ENCODE results near the gene TFB1M. TPM values are rescaled to one million over a fixed set of nuclear protein-coding genes. Genes with fewer than 3 reads are reported as not detected.
"Not testable (repeated sequence)": the region's sequence is repeated elsewhere in the genome, so short reads cannot be mapped to it uniquely, and the experiment has no call there.

TFB1M gene
- total and polyA plus RNA-seq, 2 experiments from 2014 or later, result 10.3 to 11.2 TPM

DNA sequence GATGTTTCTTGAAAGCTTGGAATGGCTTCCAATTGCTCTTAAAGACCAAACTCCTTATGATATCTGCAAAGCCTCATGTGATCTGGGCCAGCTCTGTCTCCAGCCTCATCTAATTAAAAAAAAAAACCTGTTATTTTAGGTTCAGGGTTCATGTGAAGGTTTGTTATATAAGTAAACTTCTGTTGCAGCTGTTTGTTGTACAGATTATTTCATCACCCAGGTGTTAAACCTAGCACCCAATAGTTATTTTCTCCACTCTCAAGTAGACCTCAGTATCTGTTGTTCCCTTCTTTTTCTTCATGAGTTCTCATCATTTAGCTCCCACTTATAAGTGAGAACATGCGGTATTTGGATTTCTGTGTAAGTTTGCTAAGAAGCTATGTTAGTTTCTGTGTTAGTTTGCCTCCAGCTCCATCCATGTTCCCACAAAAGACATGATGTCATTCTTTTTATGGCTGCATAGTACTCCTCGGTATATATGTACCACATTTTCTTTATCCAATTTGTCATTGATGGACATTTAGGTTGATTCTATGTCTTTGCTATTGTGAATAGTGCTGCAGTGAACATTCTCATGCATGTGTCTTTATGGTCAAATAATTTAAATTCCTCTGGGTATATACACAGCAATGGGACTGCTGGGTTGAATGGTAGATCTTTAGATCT, 30.2 kb upstream of the TFB1M start:
- Histone ChIP-seq H3K4me3 (no peak overlapping the region), H3K27ac (no peak overlapping the region), H3K4me2 (no peak overlapping the region), H2AFZ (no peak overlapping the region), H3K4me1 (ENCODE audit: insufficient read depth) (no peaks in the 10 kb centered on the region), H3K9me3 (ENCODE audit: low read depth) (no peaks in the 10 kb centered on the region), H3K9me2 (replicated peaks; ENCODE audit: insufficient read depth) (no peaks in the 10 kb centered on the region), H3K27me3 (no peaks in the 10 kb centered on the region), H3K79me2 (no peaks in the 10 kb centered on the region), H3K36me3 (replicated peaks; ENCODE audit: insufficient read depth, low read depth) (no peaks in the 10 kb centered on the region), H4K20me1 (ENCODE audit: insufficient read depth, poor library complexity, severe bottlenecking) (no peaks in the 10 kb centered on the region)
- 90% methylated on average over 2 of the region's 2 CpGs for WGBS (ENCODE audit: low lambda C conversion rate, missing lambda C conversion rate)
- TF ChIP-seq EZH2phosphoT487 (IDR thresholded peaks at IDR 0.05; ENCODE audit: low read depth, severe bottlenecking, unreplicated experiment) (no peak), EZH2 (IDR thresholded peaks at IDR 0.05; ENCODE audit: borderline replicate concordance) (no peak)
- TF ChIP-seq, protein P1, sequence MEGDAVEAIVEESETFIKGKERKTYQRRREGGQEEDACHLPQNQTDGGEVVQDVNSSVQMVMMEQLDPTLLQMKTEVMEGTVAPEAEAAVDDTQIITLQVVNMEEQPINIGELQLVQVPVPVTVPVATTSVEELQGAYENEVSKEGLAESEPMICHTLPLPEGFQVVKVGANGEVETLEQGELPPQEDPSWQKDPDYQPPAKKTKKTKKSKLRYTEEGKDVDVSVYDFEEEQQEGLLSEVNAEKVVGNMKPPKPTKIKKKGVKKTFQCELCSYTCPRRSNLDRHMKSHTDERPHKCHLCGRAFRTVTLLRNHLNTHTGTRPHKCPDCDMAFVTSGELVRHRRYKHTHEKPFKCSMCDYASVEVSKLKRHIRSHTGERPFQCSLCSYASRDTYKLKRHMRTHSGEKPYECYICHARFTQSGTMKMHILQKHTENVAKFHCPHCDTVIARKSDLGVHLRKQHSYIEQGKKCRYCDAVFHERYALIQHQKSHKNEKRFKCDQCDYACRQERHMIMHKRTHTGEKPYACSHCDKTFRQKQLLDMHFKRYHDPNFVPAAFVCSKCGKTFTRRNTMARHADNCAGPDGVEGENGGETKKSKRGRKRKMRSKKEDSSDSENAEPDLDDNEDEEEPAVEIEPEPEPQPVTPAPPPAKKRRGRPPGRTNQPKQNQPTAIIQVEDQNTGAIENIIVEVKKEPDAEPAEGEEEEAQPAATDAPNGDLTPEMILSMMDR (IDR thresholded peaks at IDR 0.05; ENCODE audit: poor library complexity), result no peak
- no peak for DNase-seq (ENCODE audit: low spot score)

DNA sequence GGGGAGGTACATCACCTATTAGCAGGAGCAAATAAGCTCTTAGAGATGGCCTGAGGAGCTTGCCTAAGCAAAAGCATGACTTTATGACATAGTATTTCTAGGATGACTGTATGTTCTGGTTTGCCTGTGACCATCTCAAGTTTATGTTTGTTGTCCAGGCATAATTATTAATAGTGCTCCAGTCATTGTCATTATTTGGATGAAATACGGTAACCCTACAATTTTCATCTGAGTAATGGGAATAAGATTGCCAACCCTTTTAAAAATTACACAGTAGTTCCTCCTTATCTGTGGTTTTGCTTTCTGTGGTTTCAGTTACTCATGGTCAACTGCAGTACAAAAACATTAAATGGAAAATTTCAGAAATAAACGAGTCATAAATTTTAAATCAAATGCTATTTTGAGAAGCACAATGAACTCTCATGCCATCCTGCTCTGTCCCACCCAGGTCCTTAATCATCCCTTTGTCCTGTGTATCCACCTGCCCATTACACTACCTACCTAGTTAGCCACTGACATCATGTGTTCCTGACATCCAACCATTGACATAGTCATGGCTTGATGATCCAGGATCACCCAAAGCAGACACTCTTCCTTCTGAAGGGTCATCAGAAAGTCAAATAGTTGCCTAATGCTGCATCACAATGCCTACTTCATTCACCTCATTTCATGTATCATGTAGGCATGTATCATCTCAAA, 27.0 kb upstream of the TFB1M start:
- no peak overlapping the region for H3K27ac ChIP-seq
- no peaks in the 10 kb centered on the region for H3K9me3 ChIP-seq (ENCODE audit: low read depth)
- no peaks in the 10 kb centered on the region for H3K36me3 ChIP-seq (replicated peaks; ENCODE audit: insufficient read depth, low read depth)
- no peaks in the 10 kb centered on the region for H4K20me1 ChIP-seq (ENCODE audit: insufficient read depth, poor library complexity, severe bottlenecking)
- no peak for DNase-seq (ENCODE audit: low spot score)
- no peaks in the 10 kb centered on the region for H3K27me3 ChIP-seq
- H3K4me1 ChIP-seq (ENCODE audit: insufficient read depth), result no peaks in the 10 kb centered on the region
- WGBS (ENCODE audit: low lambda C conversion rate, missing lambda C conversion rate), result 92% methylated on average over 2 of the region's 2 CpGs
- H3K79me2 ChIP-seq, result no peaks in the 10 kb centered on the region
- no peak overlapping the region for H3K4me3 ChIP-seq
- H3K4me2 ChIP-seq, result no peak overlapping the region
- no peak overlapping the region for H2AFZ ChIP-seq
- H3K9me2 ChIP-seq (replicated peaks; ENCODE audit: insufficient read depth), result no peaks in the 10 kb centered on the region
- TF ChIP-seq, protein P1 (IDR thresholded peaks at IDR 0.05; ENCODE audit: poor library complexity), result no peak
- TF ChIP-seq EZH2 (IDR thresholded peaks at IDR 0.05; ENCODE audit: borderline replicate concordance) (no peak), EZH2phosphoT487 (IDR thresholded peaks at IDR 0.05; ENCODE audit: low read depth, severe bottlenecking, unreplicated experiment) (no peak)

DNA sequence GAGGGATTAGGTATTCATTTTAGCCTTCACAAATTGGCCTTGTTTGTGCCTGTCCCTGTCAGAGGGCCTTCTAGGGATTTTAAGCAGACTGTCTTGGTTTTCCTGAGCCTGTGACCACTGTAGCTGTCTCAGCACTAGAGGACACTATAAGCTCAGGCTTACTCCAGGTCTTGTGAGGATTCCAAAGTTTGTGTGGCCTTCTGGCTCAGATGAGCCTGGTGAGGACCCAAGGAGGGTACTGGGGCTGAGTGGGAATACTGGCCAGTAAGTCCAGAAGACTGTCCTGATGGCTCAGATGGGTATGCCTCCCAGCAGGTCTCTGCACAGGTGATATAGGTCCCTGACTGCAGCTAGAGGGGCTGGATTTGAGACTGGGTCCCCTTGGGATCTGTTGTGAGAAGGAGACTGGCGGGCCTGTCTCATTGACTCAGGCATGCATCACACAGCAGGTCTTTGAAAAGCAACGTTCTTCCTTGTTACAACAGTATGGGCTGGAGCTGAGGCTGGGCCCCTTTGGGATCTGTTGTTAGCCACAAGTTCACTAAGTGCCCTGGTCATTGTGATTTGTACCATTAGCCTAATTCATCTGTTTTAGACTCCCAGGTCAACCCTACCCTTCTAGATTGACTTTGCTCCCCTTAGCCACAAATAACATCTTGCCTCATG, 26.3 kb upstream of the TFB1M start:
- Histone ChIP-seq H4K20me1 (ENCODE audit: insufficient read depth, poor library complexity, severe bottlenecking) (no peaks in the 10 kb centered on the region), H3K9me3 (ENCODE audit: low read depth) (no peaks in the 10 kb centered on the region), H3K4me1 (ENCODE audit: insufficient read depth) (no peaks in the 10 kb centered on the region), H3K79me2 (no peaks in the 10 kb centered on the region), H3K27me3 (no peaks in the 10 kb centered on the region), H3K36me3 (replicated peaks; ENCODE audit: insufficient read depth, low read depth) (no peaks in the 10 kb centered on the region), H3K27ac (no peak overlapping the region), H3K4me2 (no peak overlapping the region), H2AFZ (no peak overlapping the region), H3K4me3 (no peak overlapping the region), H3K9me2 (replicated peaks; ENCODE audit: insufficient read depth) (no peaks in the 10 kb centered on the region)
- 90% methylated on average over 2 of the region's 2 CpGs for WGBS (ENCODE audit: low lambda C conversion rate, missing lambda C conversion rate)
- TF ChIP-seq EZH2 (IDR thresholded peaks at IDR 0.05; ENCODE audit: borderline replicate concordance) (no peak), EZH2phosphoT487 (IDR thresholded peaks at IDR 0.05; ENCODE audit: low read depth, severe bottlenecking, unreplicated experiment) (no peak)
- TF ChIP-seq, protein P1 (IDR thresholded peaks at IDR 0.05; ENCODE audit: poor library complexity), result no peak
- no peak for DNase-seq (ENCODE audit: low spot score)

DNA sequence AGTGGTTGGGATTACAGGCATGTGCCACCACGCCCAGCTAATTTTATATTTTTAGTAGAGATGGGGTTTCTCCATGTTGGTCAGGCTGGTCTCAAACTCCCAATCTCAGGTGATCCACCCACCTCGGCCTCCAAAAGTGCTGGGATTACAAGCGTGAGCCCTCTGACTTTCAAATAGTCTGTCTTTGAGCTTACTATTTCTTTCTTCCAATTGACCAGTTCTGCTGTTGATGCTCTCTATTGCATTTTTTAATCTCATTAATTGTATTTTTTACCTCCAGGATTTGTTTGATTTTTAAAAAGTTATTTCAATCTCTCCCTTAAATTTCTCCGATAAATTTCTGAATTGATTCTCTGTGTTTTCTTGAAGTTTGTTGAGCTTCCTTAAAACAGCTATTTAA, 25.6 kb upstream of the TFB1M start:
- not testable (repeated sequence) for H3K9me2 ChIP-seq (replicated peaks; ENCODE audit: insufficient read depth); H3K4me2 ChIP-seq; DNase-seq (ENCODE audit: low spot score); H3K27me3 ChIP-seq; H2AFZ ChIP-seq; H3K79me2 ChIP-seq; H3K27ac ChIP-seq; H3K4me1 ChIP-seq (ENCODE audit: insufficient read depth); H3K36me3 ChIP-seq (replicated peaks; ENCODE audit: insufficient read depth, low read depth); H4K20me1 ChIP-seq (ENCODE audit: insufficient read depth, poor library complexity, severe bottlenecking); H3K4me3 ChIP-seq; H3K9me3 ChIP-seq (ENCODE audit: low read depth)
- WGBS (ENCODE audit: low lambda C conversion rate, missing lambda C conversion rate), result 79% methylated on average over 4 of the region's 4 CpGs

DNA sequence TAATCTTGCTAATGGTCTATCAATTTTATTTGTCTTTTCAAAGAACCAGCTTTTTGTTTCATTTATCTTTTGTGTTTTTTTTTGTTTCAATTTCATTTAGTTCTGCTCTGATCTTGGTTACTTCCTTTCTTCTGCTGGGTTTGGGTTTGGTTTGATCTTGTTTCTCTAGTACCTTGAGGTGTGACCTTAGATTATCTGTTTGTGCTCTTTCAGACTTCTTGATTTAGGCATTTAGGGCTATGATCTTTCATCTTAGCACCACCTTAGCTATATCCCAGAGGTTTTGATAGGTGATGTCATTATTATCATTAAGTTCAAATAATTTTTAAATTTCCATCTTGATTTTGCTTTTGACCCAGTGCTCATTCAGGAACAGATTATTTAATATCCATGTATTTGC, 24.0 kb upstream of the TFB1M start:
- H3K9me3 ChIP-seq (ENCODE audit: low read depth), result not testable (repeated sequence)

More for the DNA sequence above, 24.0 kb upstream of the TFB1M start:
- H4K20me1 ChIP-seq (ENCODE audit: insufficient read depth, poor library complexity, severe bottlenecking); H3K9me2 ChIP-seq (replicated peaks; ENCODE audit: insufficient read depth); H2AFZ ChIP-seq; H3K36me3 ChIP-seq (replicated peaks; ENCODE audit: insufficient read depth, low read depth); H3K79me2 ChIP-seq; DNase-seq (ENCODE audit: low spot score); H3K27ac ChIP-seq; H3K4me3 ChIP-seq; H3K4me2 ChIP-seq; H3K27me3 ChIP-seq; H3K4me1 ChIP-seq (ENCODE audit: insufficient read depth): not testable (repeated sequence)

Measured in hepatocyte (in vitro differentiated cells).